IPS-18c (cell line): ENCODE measurements around the gene ELAPOR1.

Source experiments
- H3K4me3 ChIP-seq: 2 replicates; pipeline ENCODE4 v1.7.0; 2013; ENCODE audit warnings: low read depth, mild to moderate bottlenecking, low read length, moderate library complexity; ENCODE audit not compliant: insufficient read depth
- H3K9me3 ChIP-seq: one replicate; pipeline ENCODE4 v1.6.1; 2013; ENCODE audit warnings: mild to moderate bottlenecking, low read length, moderate library complexity; ENCODE audit not compliant: control insufficient read depth, insufficient read depth

ELAPOR1 gene

DNA sequence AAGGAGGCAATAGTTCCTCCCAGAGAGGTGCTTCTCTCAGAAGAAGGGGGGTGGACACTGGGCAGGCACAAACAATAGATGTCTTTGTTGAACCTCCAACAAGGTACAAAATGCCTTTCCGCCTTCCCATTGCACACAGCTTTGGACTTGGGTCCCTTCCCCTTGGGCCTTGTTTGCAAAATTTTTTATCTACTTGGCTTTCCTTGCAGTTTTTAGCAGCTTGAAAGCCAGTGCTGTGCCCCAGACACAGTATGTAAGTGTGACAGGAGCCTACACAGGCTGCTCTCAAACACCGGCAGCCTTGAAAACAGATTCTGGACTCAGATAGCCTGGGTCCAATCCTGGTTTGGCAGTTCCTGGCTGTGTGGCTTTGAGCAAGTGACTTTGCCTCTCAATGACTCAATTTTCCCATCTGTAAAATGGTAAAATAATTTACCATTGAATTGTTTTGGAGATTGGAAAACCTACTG is 43.0 kb downstream of the ELAPOR1 start:
- H3K9me3 ChIP-seq, result no peaks in the 10 kb centered on the region
- no peak overlapping the region for H3K4me3 ChIP-seq

GRCh38 chr1:109158433-109158832 is 44.5 kb downstream of the ELAPOR1 start:
- Histone ChIP-seq H3K4me3 (no peak overlapping the region), H3K9me3 (no peaks in the 10 kb centered on the region)

DNA sequence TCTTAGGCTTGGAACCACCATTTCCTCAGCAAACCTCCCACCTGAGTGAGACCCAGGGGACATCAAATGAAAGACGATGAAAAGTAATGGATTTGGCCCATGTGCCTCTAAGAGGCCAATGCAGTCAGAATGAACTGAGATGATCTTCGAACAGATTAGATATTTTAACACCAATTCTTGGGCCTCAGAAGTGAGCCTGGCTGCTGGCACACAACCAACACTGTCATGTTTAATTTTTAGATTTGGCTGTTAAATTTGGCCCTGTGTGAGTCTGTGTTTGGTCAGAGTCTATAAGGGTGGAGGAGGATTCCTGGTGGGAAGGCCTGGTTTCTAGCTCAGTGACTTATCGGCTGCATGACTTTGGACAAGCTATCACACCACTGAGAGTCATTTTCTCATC is 45.4 kb downstream of the ELAPOR1 start:
- H3K9me3 ChIP-seq, result no peaks in the 10 kb centered on the region
- no peak overlapping the region for H3K4me3 ChIP-seq

DNA sequence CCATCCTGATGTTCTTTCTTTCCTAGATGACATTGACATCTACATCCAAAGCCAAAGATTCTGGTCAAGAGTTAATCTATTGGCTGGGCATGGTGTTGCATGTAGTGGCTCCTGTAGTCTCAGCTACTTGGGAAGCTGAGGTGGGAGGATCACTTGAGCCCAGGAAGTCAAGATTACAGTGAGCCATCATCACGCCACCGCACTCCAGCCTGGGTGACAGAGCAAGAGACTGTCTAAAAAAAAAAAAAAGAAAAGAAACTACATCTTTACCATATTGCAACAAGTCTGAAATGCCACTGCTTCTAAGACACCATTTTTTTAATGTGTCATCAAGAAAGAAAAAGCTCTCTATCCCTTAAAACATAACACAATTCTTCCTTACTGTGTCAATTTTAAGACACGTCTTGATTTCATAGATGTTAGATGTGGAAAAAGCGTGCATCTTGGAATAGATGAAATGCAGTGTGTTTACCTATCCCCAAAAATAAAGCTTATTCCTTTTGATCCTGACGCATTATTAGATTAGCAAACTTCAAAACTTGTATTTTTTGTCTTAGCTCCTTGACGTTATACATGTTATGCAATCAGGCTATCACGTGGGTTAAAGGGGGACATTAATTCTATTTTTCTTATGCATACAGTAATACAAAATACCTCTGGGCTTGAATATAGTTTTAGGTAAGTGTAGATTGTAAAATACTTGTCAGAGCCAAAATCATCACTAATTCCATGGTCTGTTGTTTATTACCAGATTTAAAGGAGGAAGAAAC is 46.3 kb downstream of the ELAPOR1 start:
- H3K4me3 ChIP-seq, result no peak overlapping the region
- H3K9me3 ChIP-seq, result no peaks in the 10 kb centered on the region

- no peaks in the 10 kb centered on the region for H3K9me3 ChIP-seq
- H3K4me3 ChIP-seq, result no peak overlapping the region
Observed at GRCh38 chr1:109161858-109162606, 48.1 kb downstream of the ELAPOR1 start.

GRCh38 chr1:109162626-109163025 is 48.7 kb downstream of the ELAPOR1 start:
- Histone ChIP-seq H3K4me3 (no peak overlapping the region), H3K9me3 (no peaks in the 10 kb centered on the region)

DNA sequence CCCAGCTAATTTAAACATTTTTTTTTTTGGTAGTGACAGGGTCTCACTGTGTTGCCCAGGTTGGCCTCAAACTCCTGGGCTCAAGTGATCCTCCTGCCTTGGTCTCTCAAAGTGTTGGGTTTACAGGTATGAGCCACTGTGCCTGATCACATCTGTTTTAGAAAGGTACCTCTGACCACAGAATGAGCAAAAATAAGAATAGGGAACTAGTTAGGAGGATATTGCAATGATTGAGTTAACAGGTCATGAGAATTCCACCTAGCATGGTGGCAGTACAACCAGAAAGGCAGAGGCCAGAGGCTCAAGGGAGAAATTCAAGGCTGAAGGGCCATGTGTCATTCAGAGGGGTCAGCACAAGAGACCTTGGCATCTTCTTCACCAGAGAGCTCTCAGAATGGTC is 49.6 kb downstream of the ELAPOR1 start:
- Histone ChIP-seq H3K4me3 (no peak overlapping the region), H3K9me3 (no peaks in the 10 kb centered on the region)
